BE2C (cell line): Measurements from ENCODE around the gene LRRC4C.

Experiments
- DNase-seq: peaks from one replicate; pipeline ENCODE4 v3.0.0-alpha.2; 2020
- H3K27me3 ChIP-seq: fragments of 250-450 bp; sonication (Bioruptor Pico); 2 replicates; pipeline ENCODE4 v1.5.1; 2020; ENCODE audit warnings: mild to moderate bottlenecking
- H3K36me3 ChIP-seq: fragments of 250-450 bp; sonication (Bioruptor Pico); 2 replicates; pipeline ENCODE4 v1.5.1; 2020; ENCODE audit warnings: mild to moderate bottlenecking
- H3K4me1 ChIP-seq: fragments of 250-450 bp; sonication (Bioruptor Pico); 2 replicates; pipeline ENCODE4 v1.5.1; 2020
- H3K4me3 ChIP-seq: 2 replicates; pipeline ENCODE4 v1.5.1; 2011; ENCODE audit warnings: low read depth, low read length
- H3K9me3 ChIP-seq: fragments of 250-450 bp; sonication (Bioruptor Pico); 2 replicates; pipeline ENCODE4 v1.5.1; 2020
- TF ChIP-seq, protein P1 (sequence below): IDR thresholded peaks from 2 replicates; pipeline ENCODE4 v1.5.1; 2012; ENCODE audit warnings: mild to moderate bottlenecking, low read depth, low read length

The LRRC4C gene

DNA sequence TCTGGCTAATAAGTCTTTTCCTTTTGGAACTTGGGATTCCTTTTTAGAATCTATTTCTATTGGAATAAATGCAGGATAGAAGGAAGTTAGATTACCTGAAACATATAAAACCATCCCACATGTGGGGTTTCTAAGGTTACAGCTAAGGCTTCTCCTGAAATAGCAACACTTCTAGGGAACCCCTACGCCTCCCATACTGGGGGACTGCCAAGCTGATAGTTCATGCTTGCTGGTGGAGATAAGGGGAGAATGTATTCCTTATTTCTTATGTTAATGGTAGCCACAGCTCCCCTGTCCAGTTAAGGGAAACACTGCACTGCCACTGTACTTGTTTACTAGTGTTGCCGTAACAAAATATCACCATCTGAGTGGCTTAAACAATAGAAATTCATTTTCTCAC is 1189.6 kb downstream of the LRRC4C start:
- H3K4me3 ChIP-seq = no peak overlapping the region
- H3K36me3 ChIP-seq = no peaks in the 10 kb centered on the region
- no peaks in the 10 kb centered on the region for H3K9me3 ChIP-seq
- TF ChIP-seq, protein P1, sequence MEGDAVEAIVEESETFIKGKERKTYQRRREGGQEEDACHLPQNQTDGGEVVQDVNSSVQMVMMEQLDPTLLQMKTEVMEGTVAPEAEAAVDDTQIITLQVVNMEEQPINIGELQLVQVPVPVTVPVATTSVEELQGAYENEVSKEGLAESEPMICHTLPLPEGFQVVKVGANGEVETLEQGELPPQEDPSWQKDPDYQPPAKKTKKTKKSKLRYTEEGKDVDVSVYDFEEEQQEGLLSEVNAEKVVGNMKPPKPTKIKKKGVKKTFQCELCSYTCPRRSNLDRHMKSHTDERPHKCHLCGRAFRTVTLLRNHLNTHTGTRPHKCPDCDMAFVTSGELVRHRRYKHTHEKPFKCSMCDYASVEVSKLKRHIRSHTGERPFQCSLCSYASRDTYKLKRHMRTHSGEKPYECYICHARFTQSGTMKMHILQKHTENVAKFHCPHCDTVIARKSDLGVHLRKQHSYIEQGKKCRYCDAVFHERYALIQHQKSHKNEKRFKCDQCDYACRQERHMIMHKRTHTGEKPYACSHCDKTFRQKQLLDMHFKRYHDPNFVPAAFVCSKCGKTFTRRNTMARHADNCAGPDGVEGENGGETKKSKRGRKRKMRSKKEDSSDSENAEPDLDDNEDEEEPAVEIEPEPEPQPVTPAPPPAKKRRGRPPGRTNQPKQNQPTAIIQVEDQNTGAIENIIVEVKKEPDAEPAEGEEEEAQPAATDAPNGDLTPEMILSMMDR = no peak
- H3K27me3 ChIP-seq = no peaks in the 10 kb centered on the region
- H3K4me1 ChIP-seq = no peaks in the 10 kb centered on the region
- DNase-seq = no peak

DNA sequence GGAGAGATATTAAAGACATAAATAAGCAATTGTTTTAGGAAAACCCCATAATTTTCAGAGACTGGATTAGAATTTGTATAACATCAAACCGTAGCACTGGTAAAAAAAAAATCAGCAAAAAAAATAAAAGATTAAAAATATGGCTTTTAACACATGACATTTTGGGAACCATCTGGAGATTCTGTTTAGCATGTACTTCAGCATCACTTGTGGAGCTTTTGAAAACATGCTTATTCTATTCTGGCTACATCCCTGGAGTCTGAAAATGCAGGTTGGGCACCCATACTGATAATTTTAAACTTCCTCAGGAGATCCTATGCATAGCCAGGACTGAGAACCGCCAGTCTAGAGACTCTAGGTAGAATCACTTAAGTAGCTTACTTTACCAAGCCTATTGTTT is 1190.9 kb downstream of the LRRC4C start:
- H3K4me3 ChIP-seq = no peak overlapping the region
- no peaks in the 10 kb centered on the region for H3K27me3 ChIP-seq
- DNase-seq = no peak
- TF ChIP-seq, protein P1 = no peak
- no peaks in the 10 kb centered on the region for H3K36me3 ChIP-seq
- H3K4me1 ChIP-seq = no peaks in the 10 kb centered on the region
- no peaks in the 10 kb centered on the region for H3K9me3 ChIP-seq

DNA sequence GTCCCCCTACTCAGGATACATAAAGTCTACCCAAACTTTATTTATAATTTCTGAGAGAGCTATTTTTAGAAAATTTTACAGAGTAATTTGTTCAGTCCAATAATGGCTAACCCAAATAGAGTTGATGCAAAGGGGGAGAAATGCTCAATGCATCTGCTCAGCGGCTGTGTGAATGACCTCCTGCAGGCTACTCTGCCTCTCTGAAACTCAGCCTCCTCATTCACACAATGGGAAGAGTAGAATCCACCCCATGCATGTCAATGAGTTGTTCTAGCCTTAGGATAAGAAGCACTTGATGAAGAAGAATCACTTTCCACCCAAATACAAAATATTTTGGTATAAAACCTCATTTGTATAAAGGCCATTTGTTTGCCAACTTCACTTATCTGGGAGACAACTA is 1204.0 kb downstream of the LRRC4C start:
- TF ChIP-seq, protein P1 = no peak
- Histone ChIP-seq H3K4me3 (no peak overlapping the region), H3K36me3 (no peaks in the 10 kb centered on the region), H3K4me1 (no peaks in the 10 kb centered on the region), H3K27me3 (no peaks in the 10 kb centered on the region), H3K9me3 (no peaks in the 10 kb centered on the region)
- no peak for DNase-seq

DNA sequence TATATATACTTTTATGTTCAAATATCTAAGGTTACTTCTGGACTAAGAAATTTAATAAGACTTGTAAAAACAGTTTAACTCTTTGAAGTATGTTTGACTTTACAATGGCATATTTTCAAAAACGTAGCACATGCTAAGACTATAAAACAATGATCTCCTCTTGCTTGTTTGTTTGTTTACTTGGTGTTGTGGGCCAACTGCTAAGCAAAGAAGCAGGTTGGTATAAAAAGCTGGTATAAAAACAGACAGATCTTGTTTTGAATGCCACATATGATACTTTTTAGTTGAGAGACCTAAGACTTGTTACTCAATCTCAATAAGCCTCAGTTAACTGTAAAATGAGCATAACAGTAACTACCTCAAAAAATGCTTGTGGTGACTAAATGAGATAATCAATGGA is 1206.3 kb downstream of the LRRC4C start:
- DNase-seq = no peak
- Histone ChIP-seq H3K4me1 (no peaks in the 10 kb centered on the region), H3K4me3 (no peak overlapping the region), H3K36me3 (no peaks in the 10 kb centered on the region), H3K9me3 (no peaks in the 10 kb centered on the region), H3K27me3 (no peaks in the 10 kb centered on the region)
- TF ChIP-seq, protein P1 = no peak

DNA sequence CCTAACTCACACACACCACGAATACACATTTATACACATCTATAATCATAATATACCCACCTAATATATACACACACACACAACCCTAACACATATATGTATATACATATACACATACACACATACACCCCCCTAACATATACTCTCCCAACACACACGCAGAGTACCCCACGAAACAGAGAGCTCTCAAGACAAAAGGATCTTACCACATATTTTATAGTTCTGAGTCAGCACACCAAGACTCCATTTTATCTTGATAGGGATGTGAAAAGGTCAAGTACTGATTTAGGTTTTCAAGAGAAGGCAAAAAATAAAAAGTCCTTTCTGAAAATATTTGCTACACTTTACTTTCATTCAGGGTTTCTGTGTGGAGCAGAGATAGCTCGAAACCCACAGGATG is 1207.2 kb downstream of the LRRC4C start:
- TF ChIP-seq, protein P1 = no peak
- Histone ChIP-seq H3K36me3 (no peaks in the 10 kb centered on the region), H3K27me3 (no peaks in the 10 kb centered on the region), H3K9me3 (no peaks in the 10 kb centered on the region), H3K4me1 (no peaks in the 10 kb centered on the region), H3K4me3 (no peak overlapping the region)
- no peak for DNase-seq

DNA sequence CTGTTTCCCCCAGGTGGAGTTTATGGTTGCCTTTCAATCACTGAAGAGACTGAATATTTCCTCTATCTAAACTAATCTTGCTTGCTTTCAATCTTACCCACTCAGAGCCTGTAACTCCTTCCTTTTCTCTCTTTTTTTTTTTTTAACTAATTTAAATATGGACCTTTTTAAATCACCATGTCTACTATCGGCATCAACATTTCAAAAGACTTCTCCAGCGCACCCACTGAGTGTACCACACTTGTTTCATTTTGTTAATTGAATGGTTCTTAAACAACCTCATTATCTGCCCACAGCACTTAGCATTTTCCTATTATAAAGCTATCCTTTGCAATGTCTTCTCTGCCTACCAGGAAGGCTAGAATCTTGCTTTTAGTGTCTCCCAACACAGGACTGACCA is 1212.5 kb downstream of the LRRC4C start:
- H3K4me3 ChIP-seq = no peak overlapping the region

More for the DNA sequence above, 1212.5 kb downstream of the LRRC4C start:
- TF ChIP-seq, protein P1 = no peak
- Histone ChIP-seq H3K27me3 (no peaks in the 10 kb centered on the region), H3K4me1 (no peaks in the 10 kb centered on the region), H3K36me3 (no peaks in the 10 kb centered on the region), H3K9me3 (no peaks in the 10 kb centered on the region)
- DNase-seq = no peak
